ENCODE data around the gene KLF13. TPM values are rescaled to one million over a fixed set of nuclear protein-coding genes. Genes with fewer than 3 reads are reported as not detected.

The KLF13 gene
- total RNA-seq, 1 experiment from 2014 or later: 60.1 TPM

GRCh38 chr15:31360158-31360561 lies 33.5 kb downstream of the KLF13 start:
- no peaks in the 10 kb centered on the region for H3K9me3 ChIP-seq (ENCODE audit: control insufficient read depth in 1 of 2, insufficient read depth in 1 of 2, low read depth in 1 of 2, low read length in 2 of 2)
- H3K79me2 ChIP-seq (ENCODE audit: insufficient read depth, low read length): peaks cover 49% of the 10 kb centered on the region
- ChIA-PET POLR2A (no interaction called here), RAD21 (ENCODE audit: low non-redundant PET in 1 of 2, low total read pairs in 2 of 2, uncharacterized antibody in 2 of 2, unreplicated experiment in 2 of 2) (no interaction called here), CTCF (no interaction called here)
- TF ChIP-seq RAD21 (IDR thresholded peaks at IDR 0.05; ENCODE audit: low read depth) (no peak), ATF3 (IDR thresholded peaks at IDR 0.05) (no peak), YY1 (IDR thresholded peaks at IDR 0.05; ENCODE audit: extremely low read depth, insufficient replicate concordance, low read depth, low read length) (no peak), ZNF274 (IDR thresholded peaks at IDR 0.05; ENCODE audit: low read depth, low read length) (no peak), CBX3 (IDR thresholded peaks at IDR 0.05; ENCODE audit: low read depth) (no peak), MAX (IDR thresholded peaks at IDR 0.05) (no peak), ELF1 (IDR thresholded peaks at IDR 0.05; ENCODE audit: borderline replicate concordance, low read depth) (no peak), EGR1 (IDR thresholded peaks at IDR 0.05; ENCODE audit: low read depth) (no peak)
- no peaks in the 10 kb centered on the region for H3K36me3 ChIP-seq (ENCODE audit: control insufficient read depth in 1 of 2, insufficient read depth in 2 of 2, low read length in 2 of 2)
- no TSS peak for BruUV-seq (replicated peaks)
- DNase-seq (ENCODE audit: low read depth, low spot score) (no peak), ATAC-seq (no peak)
- no peak overlapping the region for H3K4me3 ChIP-seq (replicated peaks in 1 of 2; ENCODE audit: low read depth in 1 of 2, low read length in 2 of 2)
- no peaks in the 10 kb centered on the region for H3K4me1 ChIP-seq (ENCODE audit: control insufficient read depth in 1 of 2, insufficient read depth in 2 of 2, low read length in 2 of 2)
- no peak overlapping the region for H3K4me2 ChIP-seq (ENCODE audit: low read length)
- no peaks in the 10 kb centered on the region for H3K9me2 ChIP-seq (ENCODE audit: insufficient read depth)
- H3K27ac ChIP-seq (ENCODE audit: low read depth, low read length): no peak overlapping the region
- no peaks in the 10 kb centered on the region for H3K27me3 ChIP-seq (ENCODE audit: insufficient read depth, low read length)
- intact Hi-C loops (cut with micrococcal nuclease): loop anchor here (10.0 kb wide), 1 partner anchor 125 kb away; no protein-coding TSS in a partner anchor
- H4K20me1 ChIP-seq (ENCODE audit: insufficient read depth): no peaks in the 10 kb centered on the region; the same call in 1 of the 2 replicates
- no peak overlapping the region for H2AFZ ChIP-seq (ENCODE audit: low read depth, low read length, poor library complexity, severe bottlenecking)
- H3K9ac ChIP-seq (ENCODE audit: low read length): no peak overlapping the region

- H4K20me1 ChIP-seq (ENCODE audit: insufficient read depth): no peaks in the 10 kb centered on the region; the same call in 1 of the 2 replicates
- RAD21 ChIA-PET (ENCODE audit: low non-redundant PET in 1 of 2, low total read pairs in 2 of 2, uncharacterized antibody in 2 of 2, unreplicated experiment in 2 of 2): no interaction called here
- H2AFZ ChIP-seq (ENCODE audit: low read depth, low read length, poor library complexity, severe bottlenecking): no peak overlapping the region
- H3K4me1 ChIP-seq (ENCODE audit: control insufficient read depth in 1 of 2, insufficient read depth in 2 of 2, low read length in 2 of 2): peaks cover 0 to under 1% of the 10 kb centered on the region in 2 experiments; a peak in 2 of 4 replicates
- no peaks in the 10 kb centered on the region for H3K9me2 ChIP-seq (ENCODE audit: insufficient read depth)
- no peak overlapping the region; the same call in 1 of the 2 replicates for H3K27ac ChIP-seq (ENCODE audit: low read depth, low read length)
- POLR2A ChIA-PET: no interaction called here
- no peaks in the 10 kb centered on the region for H3K36me3 ChIP-seq (ENCODE audit: control insufficient read depth in 1 of 2, insufficient read depth in 2 of 2, low read length in 2 of 2)
- intact Hi-C loops (cut with micrococcal nuclease): loop anchor here (10.0 kb wide), 1 partner anchor 124 kb away; no protein-coding TSS in a partner anchor
- CTCF ChIA-PET: no interaction called here
- no TSS peak for BruUV-seq (replicated peaks)
- H3K79me2 ChIP-seq (ENCODE audit: insufficient read depth, low read length): peaks cover 49% of the 10 kb centered on the region
- H3K9me3 ChIP-seq (ENCODE audit: control insufficient read depth in 1 of 2, insufficient read depth in 1 of 2, low read depth in 1 of 2, low read length in 2 of 2): no peaks in the 10 kb centered on the region
- no peak overlapping the region for H3K4me3 ChIP-seq (replicated peaks in 1 of 2; ENCODE audit: low read depth in 1 of 2, low read length in 2 of 2)
- no peak overlapping the region for H3K9ac ChIP-seq (ENCODE audit: low read length)
- H3K27me3 ChIP-seq (ENCODE audit: insufficient read depth, low read length): no peaks in the 10 kb centered on the region
- TF ChIP-seq SRF (IDR thresholded peaks at IDR 0.05; ENCODE audit: low read depth): no peak
- H3K4me2 ChIP-seq (ENCODE audit: low read length): no peak overlapping the region
- ATAC-seq: no peak
- no peak for DNase-seq (ENCODE audit: low read depth, low spot score)
These were observed 34.5 kb downstream of the KLF13 start for GRCh38 chr15:31360843-31361763.

Data from HCT116 (cell line).